HG02885 (cell line): ENCODE data around the gene UBTD1.

ENCODE experiments used
- ATAC-seq: cut with Tn5 transposase; IDR thresholded peaks from one replicate; pipeline ENCODE4 v1.9.1; 2021; ENCODE audit warnings: mild to moderate bottlenecking; ENCODE audit not compliant: unreplicated experiment, poor library complexity

Gene UBTD1

GRCh38 chr10:97601268-97602215 is 102.8 kb downstream of the UBTD1 start:
- no peak for ATAC-seq

- no peak for ATAC-seq
Measured at GRCh38 chr10:97607095-97607636, 108.4 kb downstream of the UBTD1 start.

GRCh38 chr10:97608991-97609561 is 110.4 kb downstream of the UBTD1 start:
- no peak for ATAC-seq

GRCh38 chr10:97611473-97611872 is 112.7 kb downstream of the UBTD1 start:
- no peak for ATAC-seq

- ATAC-seq, result no peak
Measured at GRCh38 chr10:97612386-97612785, 113.7 kb downstream of the UBTD1 start.

- ATAC-seq, result no peak
Measured at GRCh38 chr10:97618285-97618684, 119.6 kb downstream of the UBTD1 start.

- ATAC-seq, result no peak
Measured at GRCh38 chr10:97618733-97619132, 120.0 kb downstream of the UBTD1 start.
